Measurements from ENCODE around the gene ADAM11. TPM values are rescaled to one million over a fixed set of nuclear protein-coding genes. Genes with fewer than 3 reads are reported as not detected.
"Not testable (repeated sequence)": the region's sequence is repeated elsewhere in the genome, so short reads cannot be mapped to it uniquely, and the experiment has no call there.

ADAM11 gene
- polyA plus RNA-seq, 2 of the 4 experiments (the other 2 are of a cell fraction), result 0.75 to 2.1 TPM

GRCh38 chr17:44754276-44754675 lies 4.5 kb upstream of the ADAM11 start (continued):
- TF ChIP-seq FOSL2 (IDR thresholded peaks at IDR 0.05) (no peak), FOSL2 (CRISPR knock-in tag; IDR thresholded peaks at IDR 0.05) (no peak), ZSCAN20 (CRISPR knock-in tag; IDR thresholded peaks at IDR 0.05) (no peak), CHD4 (IDR thresholded peaks at IDR 0.05; ENCODE audit: borderline replicate concordance) (no peak), HOXB5 (CRISPR knock-in tag; IDR thresholded peaks at IDR 0.05) (no peak), USF2 (IDR thresholded peaks at IDR 0.05) (no peak), POLR2A (IDR thresholded peaks at IDR 0.05; ENCODE audit: low read length) (no peak)

- H3K9me3 ChIP-seq; DNase-seq (ENCODE audit: low read depth in 1 of 2, low spot score in 1 of 2); H3K4me2 ChIP-seq; ATAC-seq; H3K4me3 ChIP-seq; H3K27ac ChIP-seq; FAIRE-seq: not testable (repeated sequence)
- 86% methylated on average over 5 of the region's 5 CpGs for WGBS (ENCODE audit: missing lambda C conversion rate)
- peaks cover 10% of the 10 kb centered on the region; the same call in 1 of the 3 replicates for H3K4me1 ChIP-seq
- ChIA-PET POLR2A (interaction anchor here (0.6 kb wide), 1 partner anchor 524 kb away, joined by 4 read pairs; no protein-coding TSS in a partner anchor), CTCF (interaction anchor here (0.5 to 4.1 kb wide), 6 partner anchors 16 to 1644 kb away, joined by 3 to 17 read pairs (median 4); no protein-coding TSS in a partner anchor)
Measured at GRCh38 chr17:44755180-44755579, 3.6 kb upstream of the ADAM11 start.

- TF ChIP-seq MAZ (IDR thresholded peaks at IDR 0.05; ENCODE audit: borderline replicate concordance, low read depth, low read length) (no peak), FOSB (CRISPR knock-in tag; IDR thresholded peaks at IDR 0.05) (no peak), MAFK (IDR thresholded peaks at IDR 0.05; ENCODE audit: partially characterized antibody) (no peak), USF2 (IDR thresholded peaks at IDR 0.05) (no peak), ZFP36 (IDR thresholded peaks at IDR 0.05; ENCODE audit: borderline replicate concordance, partially characterized antibody) (no peak), JUN (IDR thresholded peaks at IDR 0.05) (no peak), HMGXB4 (CRISPR knock-in tag; IDR thresholded peaks at IDR 0.05; ENCODE audit: borderline replicate concordance) (no peak), EHMT2 (IDR thresholded peaks at IDR 0.05; ENCODE audit: low read depth) (no peak), GATA3 (IDR thresholded peaks at IDR 0.05; ENCODE audit: borderline replicate concordance) (no peak), HOXB13 (CRISPR knock-in tag; IDR thresholded peaks at IDR 0.05; ENCODE audit: low read depth) (no peak), KDM5A (IDR thresholded peaks at IDR 0.05) (no peak), SREBF2 (IDR thresholded peaks at IDR 0.05) (no peak), ZC3H11A (IDR thresholded peaks at IDR 0.05) (no peak), REST (IDR thresholded peaks at IDR 0.05) (no peak), SMC3 (IDR thresholded peaks at IDR 0.05) (no peak), CEBPB (IDR thresholded peaks at IDR 0.05) (no peak), ESRRA (IDR thresholded peaks at IDR 0.05; ENCODE audit: borderline replicate concordance, low read length) (no peak), CTCF (IDR thresholded peaks at IDR 0.05) (no peak), HEYL (CRISPR knock-in tag; IDR thresholded peaks at IDR 0.05) (no peak)
- H3K27ac ChIP-seq, result no peak overlapping the region
- ATAC-seq (peak in 1 of 2 experiments; percentile 11; a peak in 3 of 6 replicates), FAIRE-seq (no peak), DNase-seq (ENCODE audit: low read depth in 1 of 2, low spot score in 1 of 2) (no peak)
- CTCF ChIA-PET, result interaction anchor here (0.7 to 5.4 kb wide), 6 partner anchors 13 to 121 kb away, joined by 3 to 27 read pairs (median 10); no protein-coding TSS in a partner anchor
- H3K9me3 ChIP-seq, result no peaks in the 10 kb centered on the region
- peaks cover 10% of the 10 kb centered on the region; the same call in 1 of the 3 replicates for H3K4me1 ChIP-seq
- H3K4me2 ChIP-seq, result no peak overlapping the region
- POLR2A ChIA-PET, result no interaction called here
- H3K4me3 ChIP-seq, result no peak overlapping the region
- 83% methylated on average over 10 of the region's 10 CpGs for WGBS (ENCODE audit: missing lambda C conversion rate)
Measured at GRCh38 chr17:44757045-44757917, 1.5 kb upstream of the ADAM11 start.

Measured in A549 (cell line).